Measurements from ENCODE around the gene PPIL1. TPM values are rescaled to one million over a fixed set of nuclear protein-coding genes. Genes with fewer than 3 reads are reported as not detected.
A peak's percentile ranks its signal among the peaks of the same experiment; 100 is the strongest.

The PPIL1 gene
- total and polyA plus RNA-seq, 4 donors, result 15.8 to 23.9 (median 20.3) TPM

- no peaks in the 10 kb centered on the region for H3K27me3 ChIP-seq (ENCODE audit: control insufficient read depth in 4 of 4, insufficient read depth in 4 of 4, low read length in 3 of 4)
- no peaks in the 10 kb centered on the region for H3K36me3 ChIP-seq (ENCODE audit: control insufficient read depth in 4 of 4, insufficient read depth in 3 of 4, low read depth in 1 of 4, low read length in 3 of 4)
- 86% methylated on average over 9 of the region's 9 CpGs for WGBS
- DNase-seq (ENCODE audit: low spot score), result no peak
- TF ChIP-seq GABPA (IDR thresholded peaks at IDR 0.05 in 1 of 2, conservative IDR thresholded peaks at IDR 0.05 in 1 of 2) (no peak), YY1 (IDR thresholded peaks at IDR 0.05) (no peak), NR2F2 (IDR thresholded peaks at IDR 0.05) (no peak), HNF4G (IDR thresholded peaks at IDR 0.05) (no peak), RXRA (IDR thresholded peaks at IDR 0.05) (no peak), REST (IDR thresholded peaks at IDR 0.05) (no peak)
- H3K4me1 ChIP-seq (ENCODE audit: control insufficient read depth in 4 of 4, insufficient read depth in 4 of 4, low read length in 3 of 4), result peaks cover 0 to 11% (median 7%) of the 10 kb centered on the region in 4 donors
- no peak overlapping the region for H3K27ac ChIP-seq (ENCODE audit: low read depth in 1 of 2, low read length in 2 of 2)
- H3K9me3 ChIP-seq (ENCODE audit: control insufficient read depth in 4 of 4, low read length in 3 of 4), result no peaks in the 10 kb centered on the region
- no peak overlapping the region for H3K4me3 ChIP-seq (ENCODE audit: low read depth in 1 of 3, low read length in 3 of 3)
- H3K9ac ChIP-seq (ENCODE audit: low read depth in 1 of 2, low read length in 2 of 2), result no peak overlapping the region
Measured at GRCh38 chr6:36850021-36850420, 24.6 kb downstream of the PPIL1 start.

GRCh38 chr6:36848658-36849441, 25.8 kb downstream of the PPIL1 start:
- Histone ChIP-seq H3K4me1 (ENCODE audit: control insufficient read depth in 4 of 4, insufficient read depth in 4 of 4, low read length in 3 of 4) (peaks cover 0 to 11% (median 7%) of the 10 kb centered on the region in 4 donors), H3K27me3 (ENCODE audit: control insufficient read depth in 4 of 4, insufficient read depth in 4 of 4, low read length in 3 of 4) (no peaks in the 10 kb centered on the region), H3K9me3 (ENCODE audit: control insufficient read depth in 4 of 4, low read length in 3 of 4) (no peaks in the 10 kb centered on the region), H3K27ac (ENCODE audit: low read depth in 1 of 2, low read length in 2 of 2) (no peak overlapping the region), H3K36me3 (ENCODE audit: control insufficient read depth in 4 of 4, insufficient read depth in 3 of 4, low read depth in 1 of 4, low read length in 3 of 4) (no peaks in the 10 kb centered on the region), H3K4me3 (ENCODE audit: low read depth in 1 of 3, low read length in 3 of 3) (no peak overlapping the region), H3K9ac (ENCODE audit: low read depth in 1 of 2, low read length in 2 of 2) (no peak overlapping the region)
- TF ChIP-seq JUND (IDR thresholded peaks at IDR 0.05) (no peak), EGR1 (IDR thresholded peaks at IDR 0.05; ENCODE audit: low read depth in 2 of 2) (no peak), RXRA (IDR thresholded peaks at IDR 0.05) (no peak), GABPA (IDR thresholded peaks at IDR 0.05 in 1 of 2, conservative IDR thresholded peaks at IDR 0.05 in 1 of 2) (no peak)
- peak; percentile 74 for DNase-seq (ENCODE audit: low spot score)
- WGBS, result 42% methylated on average over 26 of the region's 26 CpGs

GRCh38 chr6:36847991-36848390, 26.6 kb downstream of the PPIL1 start:
- Histone ChIP-seq H3K9me3 (ENCODE audit: control insufficient read depth in 4 of 4, low read length in 3 of 4) (no peaks in the 10 kb centered on the region), H3K36me3 (ENCODE audit: control insufficient read depth in 4 of 4, insufficient read depth in 3 of 4, low read depth in 1 of 4, low read length in 3 of 4) (no peaks in the 10 kb centered on the region), H3K4me3 (ENCODE audit: low read depth in 1 of 3, low read length in 3 of 3) (no peak overlapping the region), H3K27ac (ENCODE audit: low read depth in 1 of 2, low read length in 2 of 2) (no peak overlapping the region), H3K9ac (ENCODE audit: low read depth in 1 of 2, low read length in 2 of 2) (no peak overlapping the region), H3K4me1 (ENCODE audit: control insufficient read depth in 4 of 4, insufficient read depth in 4 of 4, low read length in 3 of 4) (peaks cover 0 to 7% (median 5%) of the 10 kb centered on the region in 4 donors), H3K27me3 (ENCODE audit: control insufficient read depth in 4 of 4, insufficient read depth in 4 of 4, low read length in 3 of 4) (no peaks in the 10 kb centered on the region)
- 92% methylated on average over 6 of the region's 6 CpGs for WGBS
- no peak for TF ChIP-seq NR2F2 (IDR thresholded peaks at IDR 0.05)
- TF ChIP-seq EGR1 (IDR thresholded peaks at IDR 0.05; ENCODE audit: low read depth in 2 of 2), result no peak
- TF ChIP-seq RAD21 (IDR thresholded peaks at IDR 0.05), result no peak
- TF ChIP-seq RXRA (IDR thresholded peaks at IDR 0.05), result no peak
- TF ChIP-seq HNF4A (conservative IDR thresholded peaks at IDR 0.05), result no peak
- TF ChIP-seq MAX (IDR thresholded peaks at IDR 0.05), result no peak
- no peak for TF ChIP-seq FOXA1 (IDR thresholded peaks at IDR 0.05)
- TF ChIP-seq SP1 (IDR thresholded peaks at IDR 0.05), result no peak
- no peak for TF ChIP-seq ATF3 (IDR thresholded peaks at IDR 0.05)
- no peak for TF ChIP-seq CTCF (IDR thresholded peaks at IDR 0.05; ENCODE audit: low read depth, low read length, missing input control)
- no peak for TF ChIP-seq HNF4G (IDR thresholded peaks at IDR 0.05)
- DNase-seq (ENCODE audit: low spot score), result no peak

Measured in liver (tissue), 9 donors.